ENCODE measurements around the gene TEDDM1. TPM values are rescaled to one million over a fixed set of nuclear protein-coding genes. Genes with fewer than 3 reads are reported as not detected.

TEDDM1 gene
- total and polyA plus RNA-seq, 10 of the 15 experiments (the other 5 are each of a cell fraction or from before 2014, with no cell fraction given): 0.11 TPM; not detected in 9

GRCh38 chr1:182385885-182386853 lies 14.3 kb downstream of the TEDDM1 start:
- SMC1A ChIA-PET (ENCODE audit: uncharacterized antibody, unreplicated experiment): interaction anchor here (1.7 to 5.6 kb wide), 2 partner anchors 9 to 241 kb away, joined by 6 to 42 read pairs; no protein-coding TSS in a partner anchor
- POLR2A ChIA-PET: no interaction called here
- no peak for TF ChIP-seq ZBTB40 (IDR thresholded peaks at IDR 0.05; ENCODE audit: borderline replicate concordance)
- TF ChIP-seq MXI1 (IDR thresholded peaks at IDR 0.05; ENCODE audit: low read depth, low read length): no peak
- no peak for TF ChIP-seq LARP7 (IDR thresholded peaks at IDR 0.05)
- TF ChIP-seq BCL3 (IDR thresholded peaks at IDR 0.05; ENCODE audit: borderline replicate concordance, insufficient read depth, low read depth, low read length, poor library complexity, severe bottlenecking): no peak
- TF ChIP-seq MTA2 (IDR thresholded peaks at IDR 0.05; ENCODE audit: low read depth): no peak
- TF ChIP-seq USF1 (IDR thresholded peaks at IDR 0.05; ENCODE audit: borderline replicate concordance, extremely low read length, insufficient read depth, low read depth, low read length): no peak
- TF ChIP-seq SRF (IDR thresholded peaks at IDR 0.05; ENCODE audit: low read depth in 2 of 2, low read length in 2 of 2): no peak
- TF ChIP-seq MEF2A (IDR thresholded peaks at IDR 0.05; ENCODE audit: insufficient read depth, low read depth, low read length): no peak
- TF ChIP-seq ELK1 (IDR thresholded peaks at IDR 0.05; ENCODE audit: low read depth, low read length): no peak
- TF ChIP-seq SP1 (IDR thresholded peaks at IDR 0.05; ENCODE audit: low read depth, low read length): no peak
- TF ChIP-seq POU2F2 (IDR thresholded peaks at IDR 0.05; ENCODE audit: borderline replicate concordance, low read depth, low read length): no peak
- H2AFZ ChIP-seq (ENCODE audit: control insufficient read depth, low read depth, low read length): no peak overlapping the region
- H3K4me3 ChIP-seq: no peak overlapping the region
- RAD21 ChIA-PET (ENCODE audit: unreplicated experiment): no interaction called here
- in situ Hi-C loops (cut with MboI) (no loop called here), intact Hi-C loops (cut with micrococcal nuclease; ENCODE audit: unreplicated experiment) (no loop called here)
- FAIRE-seq (no peak), DNase-seq (ENCODE audit: low read depth, low spot score) (no peak), ATAC-seq (no peak)
- H3K4me2 ChIP-seq (ENCODE audit: control insufficient read depth, insufficient read depth): no peak overlapping the region
- H3K9me3 ChIP-seq (replicated peaks; ENCODE audit: control insufficient read depth, insufficient read depth, low read length): no peaks in the 10 kb centered on the region
- no peaks in the 10 kb centered on the region for H4K20me1 ChIP-seq (ENCODE audit: control insufficient read depth, insufficient read depth)
- H3K27me3 ChIP-seq (replicated peaks in 1 of 2; ENCODE audit: control insufficient read depth in 2 of 2, insufficient read depth in 2 of 2, low read length in 1 of 2): no peaks in the 10 kb centered on the region
- H3K79me2 ChIP-seq (ENCODE audit: control insufficient read depth, insufficient read depth, low read length): peaks cover 7% of the 10 kb centered on the region
- H3K36me3 ChIP-seq (ENCODE audit: control insufficient read depth in 2 of 2, insufficient read depth in 2 of 2, low read length in 1 of 2): peaks cover 0 to 5% of the 10 kb centered on the region in 2 experiments; a peak in 3 of 4 replicates
- 89% methylated on average over 8 of the region's 8 CpGs for WGBS (ENCODE audit: insufficient coverage, insufficient replicate concordance, low lambda C conversion rate, missing lambda C conversion rate)
- no TSS peak for BruUV-seq (replicated peaks)
- H3K4me1 ChIP-seq (ENCODE audit: control insufficient read depth, insufficient read depth, low read length): peaks cover 11% of the 10 kb centered on the region
- CTCF ChIA-PET: interaction anchor here (2.8 kb wide), 1 partner anchor 10 kb away, joined by 12 read pairs; no protein-coding TSS in a partner anchor
- H3K27ac ChIP-seq (ENCODE audit: control insufficient read depth, insufficient read depth): no peak overlapping the region
- no peak overlapping the region for H3K9ac ChIP-seq (ENCODE audit: control insufficient read depth, insufficient read depth, low read length)
